Skeletal muscle cell (primary cell): ENCODE measurements around the gene DEF6.

Source experiments
- DNase-seq: peaks from one replicate; pipeline ENCODE4 v3.0.0-alpha.2; 2010; ENCODE audit warnings: low read depth
- H3K4me3 ChIP-seq: 2 replicates; pipeline ENCODE4 v1.5.1; 2011; ENCODE audit warnings: low read depth, mild to moderate bottlenecking, control low read depth, low read length, moderate library complexity

DEF6 gene

GRCh38 chr6:35275744-35276260 is 21.8 kb upstream of the DEF6 start:
- no peak for DNase-seq
- no peak overlapping the region for H3K4me3 ChIP-seq

GRCh38 chr6:35278708-35279107 is 18.9 kb upstream of the DEF6 start:
- no peak overlapping the region for H3K4me3 ChIP-seq
- no peak for DNase-seq

- no peak for DNase-seq
Observed at GRCh38 chr6:35280903-35281302, 16.7 kb upstream of the DEF6 start.

GRCh38 chr6:35282472-35282871 is 15.1 kb upstream of the DEF6 start:
- H3K4me3 ChIP-seq = no peak overlapping the region
- DNase-seq = no peak

More at GRCh38 chr6:35280903-35281302, 16.7 kb upstream of the DEF6 start:
- H3K4me3 ChIP-seq = no peak overlapping the region

- no peak overlapping the region for H3K4me3 ChIP-seq
- DNase-seq = no peak
Observed at GRCh38 chr6:35283361-35283760, 14.3 kb upstream of the DEF6 start.

GRCh38 chr6:35287671-35288396 is 9.8 kb upstream of the DEF6 start:
- DNase-seq = no peak
- no peak overlapping the region for H3K4me3 ChIP-seq

- DNase-seq = no peak
- H3K4me3 ChIP-seq = no peak overlapping the region
Observed at GRCh38 chr6:35288834-35289233, 8.8 kb upstream of the DEF6 start.

- no peak overlapping the region for H3K4me3 ChIP-seq
- DNase-seq = no peak
Observed at GRCh38 chr6:35291491-35291890, 6.1 kb upstream of the DEF6 start.

GRCh38 chr6:35292494-35292893 is 5.1 kb upstream of the DEF6 start:
- H3K4me3 ChIP-seq = no peak overlapping the region
- DNase-seq = no peak

GRCh38 chr6:35293681-35294080 is 3.9 kb upstream of the DEF6 start:
- no peak for DNase-seq
- no peak overlapping the region for H3K4me3 ChIP-seq

- H3K4me3 ChIP-seq = no peak overlapping the region
- no peak for DNase-seq
Observed at GRCh38 chr6:35294308-35294945, 3.2 kb upstream of the DEF6 start.

- DNase-seq = no peak
- H3K4me3 ChIP-seq = no peak overlapping the region
Observed at GRCh38 chr6:35295036-35295435, 2.6 kb upstream of the DEF6 start.

GRCh38 chr6:35295521-35296315 is 1.9 kb upstream of the DEF6 start:
- DNase-seq = no peak
- H3K4me3 ChIP-seq = no peak overlapping the region

GRCh38 chr6:35296931-35297600 is 552 bp upstream of the DEF6 start:
- peak overlapping the region; percentile 44 for H3K4me3 ChIP-seq

GRCh38 chr6:35298625-35299140 is 1.1 kb downstream of the DEF6 start:
- no peak for DNase-seq
- no peak overlapping the region for H3K4me3 ChIP-seq

More at GRCh38 chr6:35296931-35297600, 552 bp upstream of the DEF6 start:
- no peak for DNase-seq

GRCh38 chr6:35299674-35300073 is 2.1 kb downstream of the DEF6 start:
- no peak overlapping the region for H3K4me3 ChIP-seq
- no peak for DNase-seq

GRCh38 chr6:35300848-35301247 is 3.2 kb downstream of the DEF6 start:
- DNase-seq = no peak
- no peak overlapping the region for H3K4me3 ChIP-seq

- H3K4me3 ChIP-seq = no peak overlapping the region
Observed at GRCh38 chr6:35302604-35303241, 5.1 kb downstream of the DEF6 start.

GRCh38 chr6:35304299-35304698 is 6.7 kb downstream of the DEF6 start:
- no peak overlapping the region for H3K4me3 ChIP-seq

More at GRCh38 chr6:35302604-35303241, 5.1 kb downstream of the DEF6 start:
- DNase-seq = no peak

More at GRCh38 chr6:35304299-35304698, 6.7 kb downstream of the DEF6 start:
- DNase-seq = no peak
